T-cell (primary cell): ENCODE data around the gene TAS2R19. TPM values are rescaled to one million over a fixed set of nuclear protein-coding genes. Genes with fewer than 3 reads are reported as not detected.

Experiments
- ATAC-seq, 4 experiments: fragments of 200-7000 bp in 3 of 4; fragments of 150-1000 bp in 1 of 4; cut with Tn5 transposase; replicated peaks in 1 of 4; 1 replicate in 3 of 4; 2 replicates in 1 of 4; pipeline ENCODE4 v1.10.0; 2021; ENCODE audit warnings: moderate library complexity in 3 of 4, mild to moderate bottlenecking in 2 of 4, moderate number of reproducible peaks in 1 of 4
- CTCF ChIA-PET, 2 donors: fragments of 300-600 bp; sonication (Branson Sonifier 250); formaldehyde crosslinking; loops; one replicate each; lab custom pipeline; 2022; ENCODE audit warnings: antibody characterized with exemption in 2 of 2; lab: Charles Lee
- POLR2A ChIA-PET, 2 donors: fragments of 300-600 bp; sonication (Branson Sonifier 250); formaldehyde crosslinking; loops; one replicate each; lab custom pipeline; 2022; ENCODE audit warnings: antibody characterized with exemption in 2 of 2; lab: Charles Lee
- DNase-seq, 35 experiments: peaks; one replicate each; pipeline versions ENCODE4 v3.0.0 to v3.0.0-alpha.2; 2013 to 2023
- H3K27ac ChIP-seq: one replicate; pipeline ENCODE4 v1.5.1; 2013; ENCODE audit warnings: low read length
- H3K27me3 ChIP-seq, 2 experiments: replicated peaks in 1 of 2; 1 replicate in 1 of 2; 2 replicates in 1 of 2; pipeline versions ENCODE4 v1.6.1 to v1.7.0; 2013; ENCODE audit warnings: low read length in 1 of 2, mixed read lengths in 1 of 2; ENCODE audit not compliant: control insufficient read depth in 2 of 2, insufficient read depth in 2 of 2; ENCODE audit errors: extremely low read depth in 1 of 2
- H3K36me3 ChIP-seq, 2 donors: 1 replicate in 1 of 2; 2 replicates in 1 of 2; pipeline versions ENCODE4 v1.6.1 to v1.7.0; 2013; ENCODE audit warnings: low read length in 1 of 2; ENCODE audit not compliant: control insufficient read depth in 2 of 2, insufficient read depth in 1 of 2; ENCODE audit errors: extremely low read depth in 1 of 2
- H3K4me1 ChIP-seq, 2 experiments: 1 replicate in 1 of 2; 2 replicates in 1 of 2; pipeline versions ENCODE4 v1.6.1 to v1.7.0; 2013; ENCODE audit warnings: low read length in 2 of 2, mixed read lengths in 1 of 2; ENCODE audit not compliant: insufficient read depth in 2 of 2, control insufficient read depth in 1 of 2; ENCODE audit errors: extremely low read depth in 1 of 2
- H3K4me3 ChIP-seq, 2 donors: 1 replicate in 1 of 2; 2 replicates in 1 of 2; pipeline versions ENCODE4 v1.5.1 to v1.7.0; 2013; ENCODE audit warnings: mild to moderate bottlenecking in 2 of 2, low read length in 1 of 2, moderate library complexity in 1 of 2; ENCODE audit not compliant: control insufficient read depth in 1 of 2; ENCODE audit errors: extremely low read depth in 1 of 2
- H3K9me3 ChIP-seq: 2 replicates; pipeline ENCODE4 v1.7.0; 2013
- H3K27ac Mint-ChIP-seq, 2 donors: one replicate each; pipeline ENCODE4 v1.8.0; 2020 to 2021; ENCODE audit warnings: mild to moderate bottlenecking in 2 of 2, mixed read lengths in 2 of 2
- H3K27me3 Mint-ChIP-seq, 2 donors: one replicate each; pipeline ENCODE4 v1.8.0; 2021 to 2022; ENCODE audit warnings: mixed read lengths in 2 of 2
- H3K36me3 Mint-ChIP-seq: one replicate; pipeline ENCODE4 v1.8.0; 2021; ENCODE audit warnings: mixed read lengths
- H3K4me1 Mint-ChIP-seq, 3 donors: one replicate each; pipeline ENCODE4 v1.8.0; 2020 to 2022; ENCODE audit warnings: mixed read lengths in 3 of 3, mild to moderate bottlenecking in 1 of 3
- H3K4me3 Mint-ChIP-seq, 3 donors: one replicate each; pipeline ENCODE4 v1.8.0; 2020 to 2022; ENCODE audit warnings: mild to moderate bottlenecking in 3 of 3, mixed read lengths in 3 of 3, moderate library complexity in 3 of 3
- H3K9me3 Mint-ChIP-seq, 3 donors: one replicate each; pipeline ENCODE4 v1.8.0; 2020 to 2022; ENCODE audit warnings: mixed read lengths in 3 of 3
- WGBS: methylation state at CpG from one replicate; pipeline ENCODE4 v1.1.5; 2013; ENCODE audit warnings: missing lambda C conversion rate; ENCODE audit not compliant: insufficient coverage; 5-methylcytosine and 5-hydroxymethylcytosine counted together
- total RNA-seq, 35 experiments: library from RNA in 6 of 35; stranded (reverse) in 6 of 35; fragments of 120-200 nt in 1 of 35; gene quantifications; one replicate each; pipeline versions ENCODE4 v1.2.1 to v1.2.4 and lab custom pipeline; 2013 to 2026

TAS2R19 gene
- total RNA-seq, 5 donors from 2014 or later (not counting 1 experiment from before 2014, with no cell fraction given), result 1.4 to 6.7 (median 2.4) TPM

DNA sequence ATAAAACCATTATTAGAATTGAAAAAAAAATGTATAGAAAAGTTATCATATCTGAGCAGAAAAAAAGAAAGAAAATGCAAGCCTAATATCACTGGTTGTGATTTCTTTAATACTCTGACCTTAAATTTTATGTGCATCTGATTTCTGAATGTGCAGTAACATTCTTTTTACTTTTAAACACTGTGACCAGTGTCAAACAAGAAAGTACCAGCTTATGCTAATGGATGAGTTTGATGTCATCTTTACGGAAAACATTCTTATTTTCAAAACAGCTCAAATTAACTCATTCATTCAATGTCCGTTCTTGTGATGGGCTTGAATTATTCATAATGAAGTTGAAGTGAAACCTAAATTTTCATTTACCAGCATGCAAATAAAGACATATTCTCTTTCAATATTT is 35.6 kb downstream of the TAS2R19 start, which contains the start of gene TAS2R50:
Gene TAS2R50, minus strand, starts transcription at position 101 of the 400 bp plus-strand sequence. Its CDS starts 52 bp downstream, at position 49.
- no peaks in the 10 kb centered on the region for H3K27me3 ChIP-seq
- H3K27me3 Mint-ChIP-seq, result no peaks in the 10 kb centered on the region
- H3K4me1 ChIP-seq, result peaks cover 14 to 15% of the 10 kb centered on the region in 2 experiments
- no peak within 1 kb of the TSS for H3K4me3 ChIP-seq
- ChIA-PET POLR2A (no interaction called here), CTCF (no interaction called here)
- H3K36me3 ChIP-seq, result peaks cover 0 to 4% of the 10 kb centered on the region in 2 donors
- DNase-seq, result no peak
- peaks cover 16% of the 10 kb centered on the region for H3K36me3 Mint-ChIP-seq
- peaks cover 13 to 27% (median 27%) of the 10 kb centered on the region in 3 donors for H3K4me1 Mint-ChIP-seq
- H3K9me3 ChIP-seq, result peaks cover 2% of the 10 kb centered on the region
- no peak for ATAC-seq
- H3K4me3 Mint-ChIP-seq, result no peak within 1 kb of the TSS
- no peak within 1 kb of the TSS for H3K27ac Mint-ChIP-seq
- peaks cover 0 to 11% (median 10%) of the 10 kb centered on the region in 3 donors for H3K9me3 Mint-ChIP-seq
- H3K27ac ChIP-seq, result no peak within 1 kb of the TSS
- WGBS, result no CpG with 5 or more reads among the region's 2 CpGs

DNA sequence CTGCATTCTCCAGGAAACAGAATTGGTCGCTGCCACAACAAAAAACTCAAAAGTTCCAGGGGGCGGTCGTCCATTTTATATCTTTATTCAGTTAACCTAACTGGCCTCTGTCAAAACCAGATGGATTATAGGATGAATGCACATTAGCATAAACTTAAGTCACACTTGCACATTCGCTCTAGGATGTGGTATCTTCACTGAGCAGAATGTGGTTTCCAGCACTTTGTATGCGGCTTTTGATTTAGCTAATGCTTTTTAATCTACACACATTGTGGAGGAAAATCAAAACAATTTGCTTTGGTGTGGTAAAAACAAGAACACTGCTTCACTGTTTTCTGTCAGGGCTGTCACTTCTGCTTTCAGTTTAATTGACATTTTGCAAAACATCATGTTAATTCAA is 40.2 kb downstream of the TAS2R19 start:
- H3K27me3 ChIP-seq, result peaks cover 0 to 5% of the 10 kb centered on the region in 2 experiments
- no peaks in the 10 kb centered on the region for H3K36me3 ChIP-seq
- ChIA-PET POLR2A (no interaction called here), CTCF (interaction anchor here in 1 of 2 donors (0.7 to 1.0 kb wide), 2 partner anchors 92 to 563 kb away, joined by 3 read pairs; no protein-coding TSS in a partner anchor)
- no peak overlapping the region for H3K4me3 ChIP-seq
- H3K27ac ChIP-seq, result no peak overlapping the region
- Mint-ChIP-seq H3K9me3 (no peaks in the 10 kb centered on the region), H3K4me1 (peaks cover 19 to 49% (median 46%) of the 10 kb centered on the region in 3 donors), H3K27ac (no peak overlapping the region), H3K27me3 (no peaks in the 10 kb centered on the region), H3K36me3 (peaks cover 6% of the 10 kb centered on the region), H3K4me3 (no peak overlapping the region)
- WGBS, result no CpG with 5 or more reads among the region's 5 CpGs
- peaks cover 17 to 18% of the 10 kb centered on the region in 2 experiments for H3K4me1 ChIP-seq
- peak in 33 of 35 experiments; percentile 6 to 80 (median 49) for DNase-seq
- peak; percentile 90 to 98 (median 97) for ATAC-seq
- H3K9me3 ChIP-seq, result no peaks in the 10 kb centered on the region

DNA sequence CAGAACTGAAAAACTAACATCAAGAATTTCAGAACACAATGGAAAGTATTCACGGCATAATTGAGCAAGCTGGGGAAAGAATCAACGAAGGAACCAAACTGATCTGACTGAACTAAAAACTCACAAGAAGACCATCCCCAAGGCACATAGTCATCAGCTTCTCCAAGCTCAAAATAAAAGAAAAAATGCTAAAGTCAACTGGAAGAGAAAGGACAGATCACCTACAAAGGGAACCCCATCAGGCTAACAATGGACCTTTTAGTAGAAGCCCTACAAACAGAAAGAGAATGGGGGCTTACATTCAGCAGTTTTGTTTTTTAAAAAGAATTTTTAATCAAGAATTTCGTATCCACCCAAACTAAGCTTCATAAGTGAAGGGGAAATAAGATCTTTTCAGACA is 47.5 kb downstream of the TAS2R19 start:
- Histone ChIP-seq H3K27ac (no peak overlapping the region), H3K9me3 (no peaks in the 10 kb centered on the region), H3K4me3 (no peak overlapping the region), H3K27me3 (no peaks in the 10 kb centered on the region), H3K36me3 (peaks cover 0 to 3% of the 10 kb centered on the region in 2 donors), H3K4me1 (no peaks in the 10 kb centered on the region)
- no peaks in the 10 kb centered on the region for H3K9me3 Mint-ChIP-seq
- ATAC-seq (no peak), DNase-seq (no peak)
- H3K27ac Mint-ChIP-seq, result no peak overlapping the region
- peaks cover 13% of the 10 kb centered on the region for H3K36me3 Mint-ChIP-seq
- no peak overlapping the region for H3K4me3 Mint-ChIP-seq
- POLR2A ChIA-PET, result no interaction called here
- H3K4me1 Mint-ChIP-seq, result peaks cover 13 to 23% (median 20%) of the 10 kb centered on the region in 3 donors
- WGBS, result 100% methylated on average over 1 of the region's 3 CpGs
- CTCF ChIA-PET, result interaction anchor here in 1 of 2 donors (0.6 kb wide), 1 partner anchor 581 kb away, joined by 5 read pairs; no protein-coding TSS in a partner anchor
- no peaks in the 10 kb centered on the region for H3K27me3 Mint-ChIP-seq

Other genes starting within 250 kb of the TAS2R19 start
- gene TAS2R7, start 220.0 kb downstream of the TAS2R19 start, total RNA-seq, result not detected
- gene TAS2R8, start 215.3 kb downstream of the TAS2R19 start, total RNA-seq, result not detected
- not detected for gene TAS2R9, start 212.5 kb downstream of the TAS2R19 start, total RNA-seq
- 1 to 10 TPM in 2 of 5 donors, under 1 TPM in 1, not detected in 2; 0.33 to 1.3 (median 1.2) TPM for gene TAS2R10, start 196.3 kb downstream of the TAS2R19 start, total RNA-seq
- 1 to 10 TPM in 4 of 5 donors, under 1 TPM in 1; 0.73 to 3.8 (median 2.2) TPM for gene PRR4, start 173.1 kb downstream of the TAS2R19 start, total RNA-seq
- 10 to 100 TPM; 19.2 to 42.4 (median 24.7) TPM for gene PRH1, start 138.4 kb downstream of the TAS2R19 start, total RNA-seq
- 1 to 10 TPM in 4 of 5 donors, under 1 TPM in 1; 0.79 to 1.5 (median 1.2) TPM for gene TAS2R13, start 113.1 kb downstream of the TAS2R19 start, total RNA-seq
- not detected for gene PRH2, start 93.4 kb downstream of the TAS2R19 start, total RNA-seq
- gene TAS2R14, start 83.4 kb downstream of the TAS2R19 start, total RNA-seq, result 1 to 10 TPM; 2.4 to 3.5 (median 2.7) TPM
- 1 to 10 TPM in 4 of 5 donors, under 1 TPM in 1; 0.61 to 2.2 (median 1.5) TPM for gene TAS2R50, start 35.7 kb downstream of the TAS2R19 start, total RNA-seq
- 1 to 10 TPM; 1.7 to 3.0 (median 2.6) TPM for gene TAS2R20, start 24.3 kb downstream of the TAS2R19 start, total RNA-seq
- 1 to 10 TPM; 2.4 to 4.3 (median 3.6) TPM for gene TAS2R31, start 8.8 kb upstream of the TAS2R19 start, total RNA-seq
- gene TAS2R46, start 39.7 kb upstream of the TAS2R19 start, total RNA-seq, result 1 to 10 TPM in 4 of 5 donors, under 1 TPM in 1; 0.82 to 3.6 (median 1.4) TPM
- gene TAS2R43, start 69.7 kb upstream of the TAS2R19 start, total RNA-seq, result 1 to 10 TPM in 4 of 5 donors, under 1 TPM in 1; 0.35 to 5.2 (median 1.8) TPM
- 1 to 10 TPM; 2.3 to 8.5 (median 3.3) TPM for gene TAS2R30, start 112.0 kb upstream of the TAS2R19 start, total RNA-seq
- gene SMIM10L1, start 148.6 kb upstream of the TAS2R19 start, total RNA-seq, result 10 to 100 TPM in 1 of 5 donors, 1 to 10 TPM in 4; 8.8 to 10.2 (median 9.7) TPM
- not detected for gene TAS2R42, start 164.3 kb upstream of the TAS2R19 start, total RNA-seq
- under 1 TPM in 1 of 5 donors, not detected in 4; 0.88 TPM for gene PRB3, start 247.1 kb upstream of the TAS2R19 start, total RNA-seq